K562 (cell line): ENCODE data around the gene SORCS2. TPM values are rescaled to one million over a fixed set of nuclear protein-coding genes. Genes with fewer than 3 reads are reported as not detected.
A peak's percentile ranks its signal among the peaks of the same experiment; 100 is the strongest.

Source experiments
- ATAC-seq: fragments of 200-7000 bp; cut with Tn5 transposase; 3 replicates; pipeline ENCODE4 v1.9.1; 2020; ENCODE audit warnings: moderate library complexity
- BruUV-seq: library from RNA; stranded (reverse); fragments of 400-500 nt; replicated peaks from 2 replicates; lab custom pipeline; 2021; lab: Mats Ljungman, UMichigan
- CTCF ChIA-PET: fragments of 300-600 bp; formaldehyde crosslinking; extraction: SDS; loops from one replicate; lab custom pipeline; 2021; ENCODE audit warnings: low intra/inter-chr PET ratio; lab: Yijun Ruan, JAX
- POLR2A ChIA-PET: fragments of 300-600, 350-650 bp; sonication (Branson Sonifier 250); formaldehyde crosslinking; extraction: SDS; loops from one replicate; lab custom pipeline; 2021; ENCODE audit warnings: antibody characterized with exemption, inconsistent platforms; lab: Yijun Ruan, JAX
- DNase-seq, 4 experiments: peaks; one replicate each; pipeline versions ENCODE4 v3.0.0 to v3.0.0-alpha.2; 2011 to 2018; ENCODE audit warnings: low spot score in 3 of 4, mixed read lengths in 3 of 4; ENCODE audit errors: extremely low read depth in 1 of 4
- FAIRE-seq: peaks from 2 replicates; lab custom pipeline; 2011; peaks lifted over from hg19 to GRCh38; lab: Jason Lieb, UNC
- H2AFZ ChIP-seq: 2 replicates; pipeline ENCODE4 v1.6.0; 2011; ENCODE audit warnings: low read depth, low read length, control low read depth, inconsistent platforms
- H3K27ac ChIP-seq: fragments of 200-600 bp; 3 replicates; pipeline ENCODE4 v1.8.0; 2011; ENCODE audit warnings: low read depth, mild to moderate bottlenecking, control low read depth, inconsistent platforms, low read length, moderate library complexity, mixed read lengths; ENCODE audit errors: extremely low read depth
- H3K27me3 ChIP-seq, 2 experiments: fragments of 300-600 bp in 1 of 2; 2 replicates in 1 of 2; 3 replicates in 1 of 2; pipeline versions ENCODE4 v1.6.0 to v1.8.0; 2011; ENCODE audit warnings: inconsistent platforms in 2 of 2, low read length in 2 of 2, mild to moderate bottlenecking in 1 of 2, mixed read lengths in 1 of 2, moderate library complexity in 1 of 2; ENCODE audit not compliant: control insufficient read depth in 2 of 2, insufficient read depth in 2 of 2
- H3K36me3 ChIP-seq: fragments of 300-600 bp; 3 replicates; pipeline ENCODE4 v1.8.0; 2011; ENCODE audit warnings: mild to moderate bottlenecking, low read length, inconsistent platforms; ENCODE audit not compliant: control insufficient read depth, insufficient read depth
- H3K4me1 ChIP-seq, 2 experiments: fragments of 200-600 bp in 1 of 2; replicated peaks in 1 of 2; 2 replicates in 1 of 2; 3 replicates in 1 of 2; pipeline versions ENCODE4 v1.5.1 to v1.8.0; 2011; ENCODE audit warnings: inconsistent platforms in 2 of 2, low read length in 2 of 2, mild to moderate bottlenecking in 1 of 2, mixed read lengths in 1 of 2, moderate library complexity in 1 of 2; ENCODE audit not compliant: control insufficient read depth in 2 of 2, insufficient read depth in 2 of 2
- H3K4me2 ChIP-seq: 2 replicates; pipeline ENCODE4 v1.6.1; 2011; ENCODE audit warnings: low read length, control low read depth, inconsistent platforms, mixed read lengths; ENCODE audit not compliant: insufficient read depth
- H3K4me3 ChIP-seq: fragments of 200-600 bp; sonication (generic), shearing (Covaris generic); 2 replicates; pipeline ENCODE4 v1.5.1; 2016; ENCODE audit warnings: control low read depth, inconsistent platforms
- H3K79me2 ChIP-seq: fragments of 200-600 bp; 3 replicates; pipeline ENCODE4 v1.8.0; 2011; ENCODE audit warnings: low read length, inconsistent platforms; ENCODE audit not compliant: control insufficient read depth, insufficient read depth
- H3K9ac ChIP-seq, 2 experiments: 2 replicates each; pipeline versions ENCODE4 v1.6.0 to v1.6.1; 2011; ENCODE audit warnings: low read depth in 2 of 2, low read length in 2 of 2, control low read depth in 1 of 2, inconsistent platforms in 1 of 2, mild to moderate bottlenecking in 1 of 2, mixed read lengths in 1 of 2; ENCODE audit not compliant: insufficient read depth in 1 of 2
- H3K9me1 ChIP-seq: one replicate; pipeline ENCODE4 v1.6.0; 2011; ENCODE audit warnings: inconsistent platforms, mild to moderate bottlenecking, low read length, moderate library complexity; ENCODE audit not compliant: control insufficient read depth, insufficient read depth
- H3K9me3 ChIP-seq: replicated peaks from 2 replicates; pipeline ENCODE4 v1.5.1; 2011; ENCODE audit warnings: low read depth, low read length, inconsistent platforms; ENCODE audit not compliant: control insufficient read depth, insufficient read depth
- H4K20me1 ChIP-seq: replicated peaks from 2 replicates; pipeline ENCODE4 v1.6.1; 2011; ENCODE audit warnings: low read length, inconsistent platforms, mixed read lengths; ENCODE audit not compliant: control insufficient read depth, insufficient read depth
- CTCF ChIP-seq, 3 experiments: IDR thresholded peaks in 2 of 3; conservative IDR thresholded peaks in 1 of 3; 2 replicates each; pipeline ENCODE4 v1.5.1; 2011 to 2012; ENCODE audit warnings: low read length in 3 of 3, mild to moderate bottlenecking in 3 of 3, control low read depth in 2 of 3, improper control_type of control experiment in 1 of 3, inconsistent platforms in 1 of 3, low read depth in 1 of 3, mixed read lengths in 1 of 3, moderate library complexity in 1 of 3; ENCODE audit not compliant: insufficient read depth in 2 of 3
- HNRNPH1 ChIP-seq: fragments of 200-400 bp; formaldehyde crosslinking; optimal IDR thresholded peaks from 2 replicates; pipeline ENCODE3; 2017; ENCODE audit warnings: low read depth, mild to moderate bottlenecking, low read length, moderate library complexity
- PPARD ChIP-seq: fragments of 250-450 bp; sonication (Bioruptor Pico); IDR thresholded peaks from 2 replicates; pipeline ENCODE4 v1.8.0; 2022; ENCODE audit warnings: inconsistent platforms, mild to moderate bottlenecking, moderate library complexity
- ZNF133 ChIP-seq: fragments of 250-450 bp; sonication (Bioruptor Pico); IDR thresholded peaks from 2 replicates; pipeline ENCODE4 v1.4.0; 2020; ENCODE audit warnings: mild to moderate bottlenecking
- WGBS: fragments of 100-300 bp; shearing (Covaris generic); methylation state at CpG from one replicate; pipeline ENCODE4 v1.1.6; 2016; ENCODE audit warnings: low coverage, mixed read lengths; ENCODE audit not compliant: insufficient coverage; ENCODE audit errors: missing lambda C conversion rate; 5-methylcytosine and 5-hydroxymethylcytosine counted together
- in situ Hi-C: fragments of 300-500 bp; cut with MboI; formaldehyde crosslinking; loops from 4 replicates; pipeline ENCODE4 v1.15.0; 2018; ENCODE audit warnings: inconsistent platforms, mixed read lengths
- intact Hi-C: fragments of 100-400 bp; cut with micrococcal nuclease; formaldehyde crosslinking; loops from 2 replicates; pipeline ENCODE4 v1.14.2; 2022
- polyA plus RNA-seq, 8 experiments: library from polyadenylated mRNA; depleted of rRNA in 4 of 8; stranded (reverse) in 5 of 8; unstranded in 3 of 8; fragments of >200 nt; fragmentation: Nextera tagmentation in 2 of 8; fragmentation: Illumina TruSeq in 1 of 8; extraction: Ambion mirVana in 2 of 8; extraction: Trizol in 1 of 8; gene quantifications; 2 replicates each; pipeline versions ENCODE4 v1.2.1 to v1.2.3, GENCODE V29; 2011 to 2014; ENCODE audit warnings: inconsistent platforms in 1 of 8, missing spikeins in 1 of 8
- total RNA-seq, 7 experiments: library from RNA; depleted of rRNA in 6 of 7; stranded (reverse); fragments of >200 nt in 6 of 7; fragmentation: Illumina TruSeq in 2 of 7; extraction: Trizol in 2 of 7; gene quantifications; 2 replicates each; pipeline versions ENCODE4 v1.2.1 to v1.2.3, GENCODE V29; 2011 to 2021; ENCODE audit warnings: low replicate concordance in 1 of 7
- TF ChIP-seq, protein P1 (sequence below): fragments of 200-600 bp; sonication (generic); IDR thresholded peaks from one replicate; pipeline ENCODE4 v1.6.1; 2012; ENCODE audit warnings: mild to moderate bottlenecking, low read depth, low read length, inconsistent platforms

Gene SORCS2
- total and polyA plus RNA-seq, 9 of the 15 experiments (the other 6 are each of a cell fraction or from before 2014, with no cell fraction given) = not detected

GRCh38 chr4:7719354-7720174, 527.2 kb downstream of the SORCS2 start:
- H4K20me1 ChIP-seq = peaks cover 7% of the 10 kb centered on the region; the same call in 1 of the 2 replicates
- ChIA-PET POLR2A (interaction anchor here (0.9 to 1.2 kb wide), 3 partner anchors 8 to 14 kb away, joined by 3 to 5 read pairs (median 4); no protein-coding TSS in a partner anchor), CTCF (no interaction called here)
- ATAC-seq (peak; percentile 96), FAIRE-seq (no peak), DNase-seq (peak; percentile 58 to 79 (median 76))
- WGBS = 4% methylated on average over 30 of the region's 33 CpGs
- no peaks in the 10 kb centered on the region for H3K9me3 ChIP-seq
- no peak overlapping the region for H3K4me2 ChIP-seq
- H3K27ac ChIP-seq = no peak overlapping the region
- H3K9me1 ChIP-seq = peaks cover 2% of the 10 kb centered on the region
- no peak overlapping the region for H3K4me3 ChIP-seq
- H3K27me3 ChIP-seq = peaks cover 18 to 42% of the 10 kb centered on the region in 2 experiments
- no peak overlapping the region for H3K9ac ChIP-seq
- no peaks in the 10 kb centered on the region for H3K36me3 ChIP-seq
- BruUV-seq = no TSS peak
- in situ Hi-C loops = no loop called here
- intact Hi-C loops = loop anchor here (5.0 kb wide), 2 partner anchors 83 to 522 kb away; no protein-coding TSS in a partner anchor
- no peaks in the 10 kb centered on the region for H3K79me2 ChIP-seq
- H3K4me1 ChIP-seq = peaks cover 0 to 9% of the 10 kb centered on the region in 2 experiments; a peak in 1 of 5 replicates
- H2AFZ ChIP-seq = no peak overlapping the region
- peak; percentile 69 to 76 (median 74) for TF ChIP-seq CTCF (IDR thresholded peaks at IDR 0.05 in 2 of 3, conservative IDR thresholded peaks at IDR 0.05 in 1 of 3; ENCODE audit: insufficient read depth in 2 of 3, low read depth in 1 of 3, low read length in 3 of 3)
- no peak for TF ChIP-seq ZNF133 (CRISPR knock-in tag)
- no peak for TF ChIP-seq PPARD (CRISPR knock-in tag)
- TF ChIP-seq, protein P1, sequence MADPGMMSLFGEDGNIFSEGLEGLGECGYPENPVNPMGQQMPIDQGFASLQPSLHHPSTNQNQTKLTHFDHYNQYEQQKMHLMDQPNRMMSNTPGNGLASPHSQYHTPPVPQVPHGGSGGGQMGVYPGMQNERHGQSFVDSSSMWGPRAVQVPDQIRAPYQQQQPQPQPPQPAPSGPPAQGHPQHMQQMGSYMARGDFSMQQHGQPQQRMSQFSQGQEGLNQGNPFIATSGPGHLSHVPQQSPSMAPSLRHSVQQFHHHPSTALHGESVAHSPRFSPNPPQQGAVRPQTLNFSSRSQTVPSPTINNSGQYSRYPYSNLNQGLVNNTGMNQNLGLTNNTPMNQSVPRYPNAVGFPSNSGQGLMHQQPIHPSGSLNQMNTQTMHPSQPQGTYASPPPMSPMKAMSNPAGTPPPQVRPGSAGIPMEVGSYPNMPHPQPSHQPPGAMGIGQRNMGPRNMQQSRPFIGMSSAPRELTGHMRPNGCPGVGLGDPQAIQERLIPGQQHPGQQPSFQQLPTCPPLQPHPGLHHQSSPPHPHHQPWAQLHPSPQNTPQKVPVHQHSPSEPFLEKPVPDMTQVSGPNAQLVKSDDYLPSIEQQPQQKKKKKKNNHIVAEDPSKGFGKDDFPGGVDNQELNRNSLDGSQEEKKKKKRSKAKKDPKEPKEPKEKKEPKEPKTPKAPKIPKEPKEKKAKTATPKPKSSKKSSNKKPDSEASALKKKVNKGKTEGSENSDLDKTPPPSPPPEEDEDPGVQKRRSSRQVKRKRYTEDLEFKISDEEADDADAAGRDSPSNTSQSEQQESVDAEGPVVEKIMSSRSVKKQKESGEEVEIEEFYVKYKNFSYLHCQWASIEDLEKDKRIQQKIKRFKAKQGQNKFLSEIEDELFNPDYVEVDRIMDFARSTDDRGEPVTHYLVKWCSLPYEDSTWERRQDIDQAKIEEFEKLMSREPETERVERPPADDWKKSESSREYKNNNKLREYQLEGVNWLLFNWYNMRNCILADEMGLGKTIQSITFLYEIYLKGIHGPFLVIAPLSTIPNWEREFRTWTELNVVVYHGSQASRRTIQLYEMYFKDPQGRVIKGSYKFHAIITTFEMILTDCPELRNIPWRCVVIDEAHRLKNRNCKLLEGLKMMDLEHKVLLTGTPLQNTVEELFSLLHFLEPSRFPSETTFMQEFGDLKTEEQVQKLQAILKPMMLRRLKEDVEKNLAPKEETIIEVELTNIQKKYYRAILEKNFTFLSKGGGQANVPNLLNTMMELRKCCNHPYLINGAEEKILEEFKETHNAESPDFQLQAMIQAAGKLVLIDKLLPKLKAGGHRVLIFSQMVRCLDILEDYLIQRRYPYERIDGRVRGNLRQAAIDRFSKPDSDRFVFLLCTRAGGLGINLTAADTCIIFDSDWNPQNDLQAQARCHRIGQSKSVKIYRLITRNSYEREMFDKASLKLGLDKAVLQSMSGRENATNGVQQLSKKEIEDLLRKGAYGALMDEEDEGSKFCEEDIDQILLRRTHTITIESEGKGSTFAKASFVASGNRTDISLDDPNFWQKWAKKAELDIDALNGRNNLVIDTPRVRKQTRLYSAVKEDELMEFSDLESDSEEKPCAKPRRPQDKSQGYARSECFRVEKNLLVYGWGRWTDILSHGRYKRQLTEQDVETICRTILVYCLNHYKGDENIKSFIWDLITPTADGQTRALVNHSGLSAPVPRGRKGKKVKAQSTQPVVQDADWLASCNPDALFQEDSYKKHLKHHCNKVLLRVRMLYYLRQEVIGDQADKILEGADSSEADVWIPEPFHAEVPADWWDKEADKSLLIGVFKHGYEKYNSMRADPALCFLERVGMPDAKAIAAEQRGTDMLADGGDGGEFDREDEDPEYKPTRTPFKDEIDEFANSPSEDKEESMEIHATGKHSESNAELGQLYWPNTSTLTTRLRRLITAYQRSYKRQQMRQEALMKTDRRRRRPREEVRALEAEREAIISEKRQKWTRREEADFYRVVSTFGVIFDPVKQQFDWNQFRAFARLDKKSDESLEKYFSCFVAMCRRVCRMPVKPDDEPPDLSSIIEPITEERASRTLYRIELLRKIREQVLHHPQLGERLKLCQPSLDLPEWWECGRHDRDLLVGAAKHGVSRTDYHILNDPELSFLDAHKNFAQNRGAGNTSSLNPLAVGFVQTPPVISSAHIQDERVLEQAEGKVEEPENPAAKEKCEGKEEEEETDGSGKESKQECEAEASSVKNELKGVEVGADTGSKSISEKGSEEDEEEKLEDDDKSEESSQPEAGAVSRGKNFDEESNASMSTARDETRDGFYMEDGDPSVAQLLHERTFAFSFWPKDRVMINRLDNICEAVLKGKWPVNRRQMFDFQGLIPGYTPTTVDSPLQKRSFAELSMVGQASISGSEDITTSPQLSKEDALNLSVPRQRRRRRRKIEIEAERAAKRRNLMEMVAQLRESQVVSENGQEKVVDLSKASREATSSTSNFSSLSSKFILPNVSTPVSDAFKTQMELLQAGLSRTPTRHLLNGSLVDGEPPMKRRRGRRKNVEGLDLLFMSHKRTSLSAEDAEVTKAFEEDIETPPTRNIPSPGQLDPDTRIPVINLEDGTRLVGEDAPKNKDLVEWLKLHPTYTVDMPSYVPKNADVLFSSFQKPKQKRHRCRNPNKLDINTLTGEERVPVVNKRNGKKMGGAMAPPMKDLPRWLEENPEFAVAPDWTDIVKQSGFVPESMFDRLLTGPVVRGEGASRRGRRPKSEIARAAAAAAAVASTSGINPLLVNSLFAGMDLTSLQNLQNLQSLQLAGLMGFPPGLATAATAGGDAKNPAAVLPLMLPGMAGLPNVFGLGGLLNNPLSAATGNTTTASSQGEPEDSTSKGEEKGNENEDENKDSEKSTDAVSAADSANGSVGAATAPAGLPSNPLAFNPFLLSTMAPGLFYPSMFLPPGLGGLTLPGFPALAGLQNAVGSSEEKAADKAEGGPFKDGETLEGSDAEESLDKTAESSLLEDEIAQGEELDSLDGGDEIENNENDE = no peak
- TF ChIP-seq HNRNPH1 = no peak
